ENCODE measurements around the gene KIF26B. TPM values are rescaled to one million over a fixed set of nuclear protein-coding genes. Genes with fewer than 3 reads are reported as not detected.

The KIF26B gene
- not detected for total RNA-seq

- peaks cover 26% of the 10 kb centered on the region for H3K4me1 Mint-ChIP-seq
- peak within 1 kb of the TSS; percentile 72 for H3K4me3 Mint-ChIP-seq
- no peak within 1 kb of the TSS for H3K27ac Mint-ChIP-seq
- no peaks in the 10 kb centered on the region for H3K36me3 Mint-ChIP-seq (ENCODE audit: low read depth)
- peak; percentile 36 for DNase-seq
- peaks cover 71% of the 10 kb centered on the region for H3K27me3 Mint-ChIP-seq
- no peaks in the 10 kb centered on the region for H3K9me3 Mint-ChIP-seq
- POLR2A ChIA-PET, result no interaction called here
- CTCF ChIA-PET, result interaction anchor here (1.4 to 2.8 kb wide), 2 partner anchors 849 to 1296 kb away, joined by 3 to 16 read pairs; no protein-coding TSS in a partner anchor
Observed at GRCh38 chr1:245154429-245155271, at the start of gene KIF26B. Gene KIF26B, plus strand, starts transcription at chr1:245154985. Its CDS starts 440 bp downstream, at chr1:245155425.

- no peaks in the 10 kb centered on the region for H3K36me3 Mint-ChIP-seq (ENCODE audit: low read depth)
- H3K27me3 Mint-ChIP-seq, result no peaks in the 10 kb centered on the region
- H3K27ac Mint-ChIP-seq, result no peak overlapping the region
- DNase-seq, result no peak
- CTCF ChIA-PET, result no interaction called here
- POLR2A ChIA-PET, result no interaction called here
- no peaks in the 10 kb centered on the region for H3K4me1 Mint-ChIP-seq
- H3K9me3 Mint-ChIP-seq, result no peaks in the 10 kb centered on the region
- no peak overlapping the region for H3K4me3 Mint-ChIP-seq
Observed at GRCh38 chr1:245105042-245105441, 49.7 kb upstream of the KIF26B start.

- H3K27ac Mint-ChIP-seq, result no peak overlapping the region
- H3K9me3 Mint-ChIP-seq, result no peaks in the 10 kb centered on the region
- no peak overlapping the region for H3K4me3 Mint-ChIP-seq
- POLR2A ChIA-PET, result no interaction called here
- DNase-seq, result no peak
- no peaks in the 10 kb centered on the region for H3K36me3 Mint-ChIP-seq (ENCODE audit: low read depth)
- CTCF ChIA-PET, result no interaction called here
- H3K4me1 Mint-ChIP-seq, result no peaks in the 10 kb centered on the region
- no peaks in the 10 kb centered on the region for H3K27me3 Mint-ChIP-seq
Observed at GRCh38 chr1:245105815-245106410, 48.9 kb upstream of the KIF26B start.

GRCh38 chr1:245107776-245108114 lies 47.0 kb upstream of the KIF26B start:
- H3K9me3 Mint-ChIP-seq, result no peaks in the 10 kb centered on the region
- no peaks in the 10 kb centered on the region for H3K36me3 Mint-ChIP-seq (ENCODE audit: low read depth)
- POLR2A ChIA-PET, result no interaction called here
- no peaks in the 10 kb centered on the region for H3K27me3 Mint-ChIP-seq
- no peak overlapping the region for H3K4me3 Mint-ChIP-seq
- H3K27ac Mint-ChIP-seq, result no peak overlapping the region
- no peaks in the 10 kb centered on the region for H3K4me1 Mint-ChIP-seq
- DNase-seq, result no peak
- CTCF ChIA-PET, result no interaction called here

- H3K27ac Mint-ChIP-seq, result no peak overlapping the region
- no peaks in the 10 kb centered on the region for H3K36me3 Mint-ChIP-seq (ENCODE audit: low read depth)
- no peaks in the 10 kb centered on the region for H3K9me3 Mint-ChIP-seq
- H3K4me3 Mint-ChIP-seq, result no peak overlapping the region
- CTCF ChIA-PET, result no interaction called here
- no peaks in the 10 kb centered on the region for H3K27me3 Mint-ChIP-seq
- H3K4me1 Mint-ChIP-seq, result no peaks in the 10 kb centered on the region
- no peak for DNase-seq
- POLR2A ChIA-PET, result no interaction called here
Observed at GRCh38 chr1:245108246-245108645, 46.5 kb upstream of the KIF26B start.

GRCh38 chr1:245108909-245109308 lies 45.9 kb upstream of the KIF26B start:
- no peak for DNase-seq
- ChIA-PET POLR2A (no interaction called here), CTCF (no interaction called here)
- H3K4me3 Mint-ChIP-seq, result no peak overlapping the region
- H3K27me3 Mint-ChIP-seq, result no peaks in the 10 kb centered on the region
- H3K9me3 Mint-ChIP-seq, result no peaks in the 10 kb centered on the region
- no peaks in the 10 kb centered on the region for H3K36me3 Mint-ChIP-seq (ENCODE audit: low read depth)
- no peaks in the 10 kb centered on the region for H3K4me1 Mint-ChIP-seq
- no peak overlapping the region for H3K27ac Mint-ChIP-seq

GRCh38 chr1:245110406-245110805 lies 44.4 kb upstream of the KIF26B start:
- no peak overlapping the region for H3K4me3 Mint-ChIP-seq
- no peaks in the 10 kb centered on the region for H3K9me3 Mint-ChIP-seq
- H3K27me3 Mint-ChIP-seq, result no peaks in the 10 kb centered on the region
- no peak for DNase-seq
- POLR2A ChIA-PET, result no interaction called here
- H3K4me1 Mint-ChIP-seq, result no peaks in the 10 kb centered on the region
- no peaks in the 10 kb centered on the region for H3K36me3 Mint-ChIP-seq (ENCODE audit: low read depth)
- CTCF ChIA-PET, result no interaction called here
- H3K27ac Mint-ChIP-seq, result no peak overlapping the region

- Mint-ChIP-seq H3K27me3 (no peaks in the 10 kb centered on the region), H3K4me3 (no peak overlapping the region), H3K27ac (no peak overlapping the region), H3K36me3 (ENCODE audit: low read depth) (no peaks in the 10 kb centered on the region), H3K9me3 (no peaks in the 10 kb centered on the region), H3K4me1 (no peaks in the 10 kb centered on the region)
- DNase-seq, result no peak
- ChIA-PET POLR2A (no interaction called here), CTCF (no interaction called here)
Observed at GRCh38 chr1:245111073-245111472, 43.7 kb upstream of the KIF26B start.

- H3K36me3 Mint-ChIP-seq (ENCODE audit: low read depth), result no peaks in the 10 kb centered on the region
- no peaks in the 10 kb centered on the region for H3K27me3 Mint-ChIP-seq
- no peak for DNase-seq
- CTCF ChIA-PET, result interaction anchor here (0.5 kb wide), 1 partner anchor 37 kb away, joined by 3 read pairs; no protein-coding TSS in a partner anchor
- POLR2A ChIA-PET, result no interaction called here
- H3K4me1 Mint-ChIP-seq, result no peaks in the 10 kb centered on the region
- H3K4me3 Mint-ChIP-seq, result no peak overlapping the region
- H3K9me3 Mint-ChIP-seq, result no peaks in the 10 kb centered on the region
- H3K27ac Mint-ChIP-seq, result no peak overlapping the region
Observed at GRCh38 chr1:245113649-245114048, 41.1 kb upstream of the KIF26B start.

- Mint-ChIP-seq H3K27me3 (no peaks in the 10 kb centered on the region), H3K4me3 (no peak overlapping the region)
Observed at GRCh38 chr1:245116131-245116530, 38.7 kb upstream of the KIF26B start.

GRCh38 chr1:245116751-245117150 lies 38.0 kb upstream of the KIF26B start:
- CTCF ChIA-PET, result no interaction called here
- Mint-ChIP-seq H3K27ac (no peak overlapping the region), H3K9me3 (no peaks in the 10 kb centered on the region), H3K4me3 (no peak overlapping the region), H3K27me3 (no peaks in the 10 kb centered on the region), H3K36me3 (ENCODE audit: low read depth) (no peaks in the 10 kb centered on the region), H3K4me1 (no peaks in the 10 kb centered on the region)
- POLR2A ChIA-PET, result no interaction called here
- no peak for DNase-seq

More at GRCh38 chr1:245116131-245116530, 38.7 kb upstream of the KIF26B start:
- Mint-ChIP-seq H3K4me1 (no peaks in the 10 kb centered on the region), H3K27ac (no peak overlapping the region), H3K9me3 (no peaks in the 10 kb centered on the region), H3K36me3 (ENCODE audit: low read depth) (no peaks in the 10 kb centered on the region)
- DNase-seq, result no peak
- CTCF ChIA-PET, result no interaction called here
- POLR2A ChIA-PET, result no interaction called here

GRCh38 chr1:245118066-245118465 lies 36.7 kb upstream of the KIF26B start:
- POLR2A ChIA-PET, result no interaction called here
- no peaks in the 10 kb centered on the region for H3K4me1 Mint-ChIP-seq
- H3K27me3 Mint-ChIP-seq, result no peaks in the 10 kb centered on the region

GRCh38 chr1:245118806-245119205 lies 36.0 kb upstream of the KIF26B start:
- Mint-ChIP-seq H3K4me3 (no peak overlapping the region), H3K9me3 (no peaks in the 10 kb centered on the region), H3K27ac (no peak overlapping the region), H3K27me3 (no peaks in the 10 kb centered on the region), H3K36me3 (ENCODE audit: low read depth) (no peaks in the 10 kb centered on the region), H3K4me1 (no peaks in the 10 kb centered on the region)
- DNase-seq, result no peak
- POLR2A ChIA-PET, result no interaction called here
- CTCF ChIA-PET, result no interaction called here

More at GRCh38 chr1:245118066-245118465, 36.7 kb upstream of the KIF26B start:
- Mint-ChIP-seq H3K36me3 (ENCODE audit: low read depth) (no peaks in the 10 kb centered on the region), H3K27ac (no peak overlapping the region), H3K4me3 (no peak overlapping the region), H3K9me3 (no peaks in the 10 kb centered on the region)
- no peak for DNase-seq
- CTCF ChIA-PET, result no interaction called here

- DNase-seq, result no peak
- H3K27me3 Mint-ChIP-seq, result no peaks in the 10 kb centered on the region
- CTCF ChIA-PET, result interaction anchor here (1.3 kb wide), 1 partner anchor 35 kb away, joined by 3 read pairs; no protein-coding TSS in a partner anchor
- H3K9me3 Mint-ChIP-seq, result no peaks in the 10 kb centered on the region
- no peaks in the 10 kb centered on the region for H3K36me3 Mint-ChIP-seq (ENCODE audit: low read depth)
- H3K4me1 Mint-ChIP-seq, result no peaks in the 10 kb centered on the region
- H3K27ac Mint-ChIP-seq, result no peak overlapping the region
- H3K4me3 Mint-ChIP-seq, result no peak overlapping the region
- POLR2A ChIA-PET, result no interaction called here
Observed at GRCh38 chr1:245121523-245121922, 33.3 kb upstream of the KIF26B start.

Data from activated CD4-positive, alpha-beta memory T cell treated with anti-CD3 and anti-CD28 coated beads, Interleukin-2, amount 10 ng/mL, durations not matched to agents 7 days and 5 days (primary cell).